ENCODE results near the gene ZNF81. TPM values are rescaled to one million over a fixed set of nuclear protein-coding genes. Genes with fewer than 3 reads are reported as not detected.

Gene ZNF81
- total RNA-seq, 1 experiment from 2014 or later, result 4.4 TPM

- Histone ChIP-seq H3F3A (ENCODE audit: low read length, unreplicated experiment) (no peaks in the 10 kb centered on the region), H3K27me3 (ENCODE audit: low read length) (no peaks in the 10 kb centered on the region), H3K9me3 (ENCODE audit: low read length) (no peaks in the 10 kb centered on the region), H3K36me3 (ENCODE audit: low read depth, low read length) (no peaks in the 10 kb centered on the region), H4K20me1 (ENCODE audit: low read length) (no peaks in the 10 kb centered on the region), H3K4me3 (ENCODE audit: low read length) (no peak overlapping the region), H3K9ac (ENCODE audit: low read length) (no peak overlapping the region), H3K4me2 (ENCODE audit: low read length) (no peak overlapping the region), H3K27ac (ENCODE audit: low read length) (no peak overlapping the region), H3K9me2 (replicated peaks; ENCODE audit: low read length) (no peaks in the 10 kb centered on the region), H2AFZ (ENCODE audit: low read length) (no peak overlapping the region), H3K79me2 (ENCODE audit: low read length) (no peaks in the 10 kb centered on the region), H3K4me1 (ENCODE audit: insufficient read depth, low read length) (no peaks in the 10 kb centered on the region)
- no TSS peak for BruUV-seq (replicated peaks)
- intact Hi-C loops (cut with micrococcal nuclease), result no loop called here
- TF ChIP-seq EZH2phosphoT487 (IDR thresholded peaks at IDR 0.05; ENCODE audit: borderline replicate concordance, low read length) (no peak), EZH2 (IDR thresholded peaks at IDR 0.05; ENCODE audit: low read length, unreplicated experiment) (no peak), CTCF (conservative IDR thresholded peaks at IDR 0.05; ENCODE audit: low read depth, low read length) (no peak)
- ChIA-PET POLR2A (ENCODE audit: unreplicated experiment) (no interaction called here), CTCF (no interaction called here)
- DNase-seq, result no peak
- no peak for ATAC-seq
Measured at GRCh38 chrX:47902161-47902560, 65.5 kb downstream of the ZNF81 start.

GRCh38 chrX:47915886-47916493 is 79.3 kb downstream of the ZNF81 start:
- intact Hi-C loops (cut with micrococcal nuclease), result no loop called here
- H3K36me3 ChIP-seq (ENCODE audit: low read depth, low read length), result peaks cover 27% of the 10 kb centered on the region; the same call in 1 of the 2 replicates
- TF ChIP-seq EZH2phosphoT487 (IDR thresholded peaks at IDR 0.05; ENCODE audit: borderline replicate concordance, low read length) (no peak), CTCF (conservative IDR thresholded peaks at IDR 0.05; ENCODE audit: low read depth, low read length) (no peak), EZH2 (IDR thresholded peaks at IDR 0.05; ENCODE audit: low read length, unreplicated experiment) (no peak)
- H3K79me2 ChIP-seq (ENCODE audit: low read length), result no peaks in the 10 kb centered on the region
- H3K27me3 ChIP-seq (ENCODE audit: low read length), result no peaks in the 10 kb centered on the region
- no peak overlapping the region for H3K4me2 ChIP-seq (ENCODE audit: low read length)
- H3K9me2 ChIP-seq (replicated peaks; ENCODE audit: low read length), result no peaks in the 10 kb centered on the region
- no peak overlapping the region for H3K9ac ChIP-seq (ENCODE audit: low read length)
- H4K20me1 ChIP-seq (ENCODE audit: low read length), result no peaks in the 10 kb centered on the region
- H3F3A ChIP-seq (ENCODE audit: low read length, unreplicated experiment), result no peaks in the 10 kb centered on the region
- H3K4me3 ChIP-seq (ENCODE audit: low read length), result no peak overlapping the region
- no peak overlapping the region for H3K27ac ChIP-seq (ENCODE audit: low read length)
- DNase-seq (no peak), ATAC-seq (no peak)
- H2AFZ ChIP-seq (ENCODE audit: low read length), result no peak overlapping the region
- no peaks in the 10 kb centered on the region for H3K9me3 ChIP-seq (ENCODE audit: low read length)
- ChIA-PET POLR2A (ENCODE audit: unreplicated experiment) (no interaction called here), CTCF (no interaction called here)
- no peaks in the 10 kb centered on the region for H3K4me1 ChIP-seq (ENCODE audit: insufficient read depth, low read length)
- BruUV-seq (replicated peaks), result no TSS peak

- BruUV-seq (replicated peaks), result no TSS peak
- TF ChIP-seq CTCF (conservative IDR thresholded peaks at IDR 0.05; ENCODE audit: low read depth, low read length) (no peak), EZH2phosphoT487 (IDR thresholded peaks at IDR 0.05; ENCODE audit: borderline replicate concordance, low read length) (no peak), EZH2 (IDR thresholded peaks at IDR 0.05; ENCODE audit: low read length, unreplicated experiment) (no peak)
- Histone ChIP-seq H3K4me1 (ENCODE audit: insufficient read depth, low read length) (no peaks in the 10 kb centered on the region), H3K27me3 (ENCODE audit: low read length) (no peaks in the 10 kb centered on the region), H4K20me1 (ENCODE audit: low read length) (no peaks in the 10 kb centered on the region), H3K27ac (ENCODE audit: low read length) (no peak overlapping the region), H3K4me3 (ENCODE audit: low read length) (no peak overlapping the region), H3K79me2 (ENCODE audit: low read length) (no peaks in the 10 kb centered on the region), H3K9me3 (ENCODE audit: low read length) (no peaks in the 10 kb centered on the region), H3K9ac (ENCODE audit: low read length) (no peak overlapping the region), H3K4me2 (ENCODE audit: low read length) (no peak overlapping the region), H3K9me2 (replicated peaks; ENCODE audit: low read length) (no peaks in the 10 kb centered on the region), H3K36me3 (ENCODE audit: low read depth, low read length) (peaks cover 27% of the 10 kb centered on the region; the same call in 1 of the 2 replicates), H2AFZ (ENCODE audit: low read length) (no peak overlapping the region), H3F3A (ENCODE audit: low read length, unreplicated experiment) (no peaks in the 10 kb centered on the region)
- ATAC-seq (no peak), DNase-seq (no peak)
- intact Hi-C loops (cut with micrococcal nuclease), result no loop called here
- ChIA-PET POLR2A (ENCODE audit: unreplicated experiment) (no interaction called here), CTCF (no interaction called here)
Measured at GRCh38 chrX:47918274-47918673, 81.6 kb downstream of the ZNF81 start.

Measured in PC-3 (cell line).